ENCODE data around the gene ATAD3C. TPM values are rescaled to one million over a fixed set of nuclear protein-coding genes. Genes with fewer than 3 reads are reported as not detected.

The ATAD3C gene
- total and polyA plus RNA-seq, 2 of the 8 experiments (the other 6 are each of a cell fraction or from before 2014, with no cell fraction given) = 2.0 to 2.7 TPM

GRCh38 chr1:1462318-1462966 is 13.0 kb downstream of the ATAD3C start (continued):
- TF ChIP-seq CHD7 (IDR thresholded peaks at IDR 0.05; ENCODE audit: insufficient replicate concordance, low read length) (no peak), SP2 (IDR thresholded peaks at IDR 0.05; ENCODE audit: low read length) (no peak), KDM5A (IDR thresholded peaks at IDR 0.05; ENCODE audit: low read length) (no peak)

Measured in H1 (cell line).